Inflammatory macrophage treated with lipopolysaccharide for 1 hour (primary cell): ENCODE data around the gene ADARB2.
"Not testable (repeated sequence)": the region's sequence is repeated elsewhere in the genome, so short reads cannot be mapped to it uniquely, and the experiment has no call there.

Experiments
- DNase-seq, 2 donors: peaks; one replicate each; pipeline ENCODE4 v3.0.0-alpha.2; 2020 to 2022

The ADARB2 gene

DNA sequence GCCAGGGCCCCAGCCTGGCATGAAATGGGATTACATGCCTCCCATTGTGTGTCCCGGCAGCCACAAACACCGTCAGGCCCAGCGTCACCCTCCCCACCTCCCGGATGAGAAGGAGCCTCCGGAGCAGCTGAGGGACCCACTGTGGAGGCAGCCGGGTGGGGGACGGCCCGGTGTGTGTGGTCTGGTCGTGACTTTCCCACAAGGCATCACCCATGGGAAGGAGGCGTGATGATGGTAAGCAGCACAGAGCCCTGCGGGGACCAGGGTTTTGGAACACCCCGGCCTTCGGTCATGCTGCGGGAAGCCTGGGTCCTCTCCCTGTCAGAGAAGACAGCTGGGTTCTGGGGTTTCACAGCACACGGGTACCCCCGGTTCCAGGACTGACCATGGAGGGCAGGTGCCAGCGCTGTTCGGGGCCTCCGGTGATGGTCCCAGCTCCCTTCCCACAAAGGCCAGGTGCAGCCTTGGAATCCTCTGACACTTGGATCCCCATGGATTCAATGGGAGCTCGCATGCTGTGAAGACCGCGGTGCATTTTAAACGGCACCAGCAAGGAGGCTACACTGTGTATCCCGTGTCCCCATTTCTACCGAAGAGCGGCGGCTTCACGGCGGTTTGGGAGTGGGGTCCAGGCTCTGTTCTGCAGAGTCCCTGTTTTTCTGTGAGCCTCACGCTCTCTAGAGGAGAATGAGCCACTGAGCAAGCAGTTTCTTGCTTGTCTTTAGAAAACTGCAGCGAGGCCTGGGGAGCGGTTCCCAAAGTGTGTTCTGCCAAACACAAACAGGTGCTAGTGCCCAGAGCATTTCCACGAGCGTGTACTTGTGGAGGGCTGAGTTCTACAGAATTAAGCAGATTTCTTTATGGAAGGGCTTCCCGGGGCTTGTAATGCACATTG, 336.0 kb downstream of the ADARB2 start:
- DNase-seq, result no peak

- DNase-seq, result no peak
Observed at GRCh38 chr10:1400101-1401070, 336.9 kb downstream of the ADARB2 start.

DNA sequence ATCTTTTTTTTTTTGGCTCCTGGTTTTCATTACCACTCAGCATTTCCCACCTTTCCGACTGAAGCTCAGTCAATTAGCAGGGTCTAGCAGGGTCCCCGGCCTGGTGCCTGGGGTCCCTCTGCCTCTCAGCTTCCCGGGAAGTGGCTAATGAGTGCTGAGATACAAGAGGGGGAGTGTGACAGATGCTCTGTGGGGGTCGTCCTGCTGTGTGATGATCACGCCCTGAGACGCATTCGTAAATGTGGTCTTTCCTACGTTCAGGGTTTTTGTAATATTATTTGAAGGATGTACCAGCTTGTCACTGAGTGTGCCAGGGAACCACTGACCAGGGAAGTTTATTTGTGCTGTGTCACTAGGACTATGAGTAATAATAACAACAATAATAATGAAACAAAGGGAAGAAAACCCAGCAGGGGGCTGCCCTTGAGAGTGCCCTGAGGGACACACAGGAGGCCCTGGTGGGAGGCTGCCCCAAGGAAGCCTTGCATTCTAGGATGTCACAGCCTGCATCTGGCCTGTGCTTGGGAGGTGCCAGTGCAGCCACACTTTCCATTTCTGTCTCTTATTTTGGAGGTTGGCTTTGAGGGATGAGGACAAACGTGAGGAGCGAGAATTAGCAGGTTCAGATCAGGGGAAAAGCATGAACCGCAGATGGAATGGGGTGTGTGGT, 337.8 kb downstream of the ADARB2 start:
- DNase-seq, result no peak

- DNase-seq, result no peak
Observed at GRCh38 chr10:1398626-1399410, 338.5 kb downstream of the ADARB2 start.

DNA sequence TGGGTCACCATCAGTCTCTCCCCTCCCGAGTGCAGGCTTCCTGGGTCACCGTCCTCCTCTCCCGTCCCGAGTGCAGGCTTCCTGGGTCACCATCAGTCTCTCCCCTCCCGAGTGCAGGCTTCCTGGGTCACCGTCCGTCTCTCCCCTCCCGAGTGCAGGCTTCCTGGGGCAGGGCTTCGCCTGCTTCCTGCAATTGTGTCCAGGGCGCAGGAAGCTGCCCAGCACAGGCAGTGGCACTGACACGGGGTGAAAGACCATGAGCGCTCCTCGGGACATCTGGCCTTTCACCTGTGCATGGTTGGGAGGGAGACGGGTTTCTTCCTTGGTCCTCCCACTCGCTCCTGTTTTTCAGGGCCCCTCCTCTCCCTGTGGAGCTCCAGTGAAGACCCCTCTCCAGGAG, 339.2 kb downstream of the ADARB2 start:
- DNase-seq, result not testable (repeated sequence)

- no peak for DNase-seq
Observed at GRCh38 chr10:1396297-1396635, 341.1 kb downstream of the ADARB2 start.

- DNase-seq, result no peak
Observed at GRCh38 chr10:1395481-1396296, 341.6 kb downstream of the ADARB2 start.

DNA sequence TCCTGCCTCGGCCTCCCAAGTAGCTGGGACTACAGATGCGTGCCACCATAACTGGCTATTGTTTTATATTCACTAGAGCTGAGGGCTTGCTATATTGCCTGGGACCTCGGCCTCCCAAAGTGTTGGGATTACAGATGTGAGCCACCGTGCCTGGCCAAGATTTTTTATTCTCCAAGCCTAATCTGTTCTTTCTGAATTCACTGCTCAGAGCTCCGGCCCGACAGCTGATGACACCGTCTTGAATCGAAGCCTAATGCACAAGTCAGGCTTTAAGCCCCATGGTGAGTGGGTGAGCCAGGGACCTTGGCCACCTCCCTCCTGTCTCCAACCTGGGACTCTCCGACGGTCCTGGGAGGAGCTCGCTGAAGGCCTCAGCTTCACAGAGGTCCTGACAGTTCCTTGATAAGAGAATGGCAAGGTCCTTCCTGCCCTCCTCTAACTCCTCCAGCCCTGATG, 342.3 kb downstream of the ADARB2 start:
- DNase-seq, result no peak

GRCh38 chr10:1394155-1394912, 343.0 kb downstream of the ADARB2 start:
- no peak for DNase-seq

GRCh38 chr10:1393481-1393880, 343.8 kb downstream of the ADARB2 start:
- DNase-seq, result no peak

DNA sequence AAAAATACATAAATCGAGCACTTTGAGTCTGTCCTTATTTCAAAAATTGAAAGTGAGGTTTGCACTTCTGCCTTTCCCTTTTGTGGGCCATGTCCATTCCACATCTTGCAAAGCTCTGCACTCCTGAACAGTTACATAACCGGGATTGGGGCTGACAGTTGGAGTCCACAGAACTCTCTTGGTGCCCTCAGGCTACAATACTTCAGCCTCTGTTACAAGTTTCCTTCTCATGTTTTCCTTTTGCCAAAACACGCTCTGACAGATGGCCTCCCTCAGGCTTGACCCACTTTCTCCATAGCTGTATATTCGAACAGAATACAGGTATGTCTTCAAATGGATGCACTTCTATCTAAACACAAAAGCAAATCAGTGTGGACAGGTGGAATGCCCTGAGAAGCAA, 345.2 kb downstream of the ADARB2 start:
- DNase-seq, result no peak

- no peak for DNase-seq
Observed at GRCh38 chr10:1390200-1390599, 347.1 kb downstream of the ADARB2 start.

DNA sequence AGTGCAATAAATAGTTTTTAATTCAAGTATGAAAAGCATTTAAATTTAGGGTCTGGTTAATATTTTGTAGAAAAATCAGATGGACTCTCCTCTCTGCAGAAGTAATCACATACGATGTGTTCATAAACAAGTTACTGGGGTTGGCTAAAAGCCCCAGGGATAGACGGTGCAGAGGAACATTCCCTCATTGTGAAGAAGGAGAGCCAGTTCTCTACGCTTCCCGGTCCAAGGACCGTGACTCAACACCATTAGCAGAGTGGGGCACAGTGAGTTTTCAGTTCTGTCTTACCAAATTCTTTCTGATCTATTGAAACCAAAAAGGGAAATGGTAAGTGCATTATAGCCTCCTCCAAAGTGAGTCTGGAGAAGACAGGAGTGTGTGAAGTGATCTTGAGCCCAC, 353.3 kb downstream of the ADARB2 start:
- DNase-seq, result no peak

DNA sequence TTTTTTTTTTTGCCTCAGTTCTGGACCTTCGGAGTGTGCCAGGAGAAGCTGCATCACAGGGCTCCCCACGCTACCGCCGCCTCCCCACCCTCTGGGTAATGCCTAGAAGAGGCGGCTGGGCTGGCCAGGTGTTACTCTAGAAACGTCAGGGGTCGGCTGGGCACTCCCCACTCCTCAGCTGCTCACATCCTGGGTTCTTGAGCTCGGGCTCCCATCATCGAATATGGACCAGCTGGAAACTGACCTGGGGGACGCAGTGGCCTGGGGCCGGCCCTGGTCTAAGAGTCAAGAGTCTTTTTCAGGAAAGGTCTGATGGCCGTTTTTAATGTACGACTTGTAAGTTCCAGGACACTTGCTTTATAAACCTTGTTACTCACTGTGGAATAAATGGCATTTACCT, 354.6 kb downstream of the ADARB2 start:
- DNase-seq, result no peak

DNA sequence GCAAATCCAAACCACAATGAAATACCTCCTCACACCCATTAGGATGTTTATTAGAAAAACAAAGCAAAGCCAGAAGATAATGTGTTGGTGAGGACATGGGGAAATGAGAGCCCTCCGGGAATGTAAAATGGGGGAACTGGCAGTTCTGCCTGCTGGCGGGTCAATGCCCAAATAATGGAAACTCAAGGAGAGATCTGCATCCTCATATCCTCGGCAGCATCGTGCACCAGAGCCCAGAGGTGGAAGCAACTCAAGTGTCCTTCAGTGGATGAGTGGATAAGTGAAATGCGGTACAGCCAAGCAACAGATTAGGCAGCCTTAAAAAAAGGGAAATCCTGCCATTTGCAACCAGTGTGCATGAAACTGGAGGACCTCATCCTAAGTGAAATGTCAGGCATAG, 356.0 kb downstream of the ADARB2 start:
- no peak for DNase-seq

DNA sequence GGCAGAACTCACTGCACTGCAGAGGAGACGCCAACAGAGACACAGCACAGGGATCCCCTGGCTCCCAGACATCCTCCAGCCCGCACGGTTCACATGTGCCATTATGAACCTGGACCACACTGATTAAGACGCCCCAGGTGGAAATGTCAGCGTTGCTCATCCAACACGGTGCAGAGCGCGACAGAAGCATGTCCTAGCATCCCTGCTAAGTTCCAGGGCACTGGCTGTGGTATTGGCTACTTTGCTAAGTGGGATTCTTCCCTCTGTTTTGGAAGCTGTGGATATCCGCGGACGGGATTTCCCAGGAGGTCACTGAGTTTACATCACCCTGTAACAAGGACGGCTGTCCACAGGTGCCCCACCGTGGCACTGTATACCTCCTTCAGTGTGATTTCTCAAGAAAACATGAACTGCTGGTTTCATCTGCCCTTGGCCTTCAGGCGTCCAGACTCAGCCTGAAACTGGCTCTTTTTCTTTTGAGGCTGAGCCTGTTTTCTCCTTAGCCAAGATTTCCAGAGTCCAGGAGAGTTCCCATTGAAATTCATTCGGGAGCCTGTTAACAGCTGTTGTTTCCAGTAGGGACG, 357.1 kb downstream of the ADARB2 start:
- no peak for DNase-seq

DNA sequence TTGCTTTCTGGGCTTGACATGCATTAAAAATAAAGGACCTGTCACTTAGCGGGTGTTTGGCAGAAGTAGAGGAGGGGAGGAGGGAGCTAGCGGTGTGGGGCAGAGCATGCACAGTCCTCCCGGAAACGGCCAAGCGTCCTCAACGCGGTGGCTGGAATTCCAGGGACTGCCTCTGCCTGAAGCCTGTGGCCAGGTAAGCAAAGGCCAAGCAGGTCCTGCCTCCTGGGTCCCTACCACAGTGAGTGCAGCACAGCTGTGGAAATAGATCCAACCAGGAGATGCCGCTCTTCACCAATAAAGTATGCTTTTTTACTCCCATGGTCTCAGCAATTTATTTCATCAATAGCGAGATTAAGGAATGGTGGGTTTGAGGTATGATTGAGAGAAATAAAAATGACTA, 357.7 kb downstream of the ADARB2 start:
- no peak for DNase-seq

DNA sequence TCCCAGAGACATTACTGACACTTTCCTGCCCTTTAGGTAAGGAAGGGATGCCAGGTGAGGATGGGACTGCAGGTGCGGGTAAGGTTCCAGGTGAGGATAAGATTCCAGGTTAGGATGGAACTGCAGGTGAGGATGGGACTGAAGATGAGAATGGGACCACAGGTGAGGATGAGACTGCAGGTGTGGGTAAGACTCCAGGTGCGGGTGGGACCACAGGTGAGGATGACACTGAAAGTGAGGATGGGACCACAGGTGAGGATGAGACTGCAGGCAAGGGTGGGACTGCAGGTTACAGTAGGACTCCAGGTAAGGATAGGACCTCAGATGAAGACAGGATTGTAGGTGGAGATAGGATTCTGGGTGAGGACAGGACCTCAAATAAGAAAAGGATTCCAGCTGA, 358.9 kb downstream of the ADARB2 start:
- DNase-seq, result no peak

- DNase-seq, result no peak
Observed at GRCh38 chr10:1377740-1378397, 359.5 kb downstream of the ADARB2 start.

GRCh38 chr10:1377231-1377630, 360.1 kb downstream of the ADARB2 start:
- no peak for DNase-seq
